ENCODE data around the gene YIF1B. TPM values are rescaled to one million over a fixed set of nuclear protein-coding genes. Genes with fewer than 3 reads are reported as not detected.

The YIF1B gene, protein sequence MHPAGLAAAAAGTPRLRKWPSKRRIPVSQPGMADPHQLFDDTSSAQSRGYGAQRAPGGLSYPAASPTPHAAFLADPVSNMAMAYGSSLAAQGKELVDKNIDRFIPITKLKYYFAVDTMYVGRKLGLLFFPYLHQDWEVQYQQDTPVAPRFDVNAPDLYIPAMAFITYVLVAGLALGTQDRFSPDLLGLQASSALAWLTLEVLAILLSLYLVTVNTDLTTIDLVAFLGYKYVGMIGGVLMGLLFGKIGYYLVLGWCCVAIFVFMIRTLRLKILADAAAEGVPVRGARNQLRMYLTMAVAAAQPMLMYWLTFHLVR
- total RNA-seq (2022; extraction: Qiagen RNA extraction), result 99.8 to 131 TPM (median 129 TPM) in 5 replicates

DNA sequence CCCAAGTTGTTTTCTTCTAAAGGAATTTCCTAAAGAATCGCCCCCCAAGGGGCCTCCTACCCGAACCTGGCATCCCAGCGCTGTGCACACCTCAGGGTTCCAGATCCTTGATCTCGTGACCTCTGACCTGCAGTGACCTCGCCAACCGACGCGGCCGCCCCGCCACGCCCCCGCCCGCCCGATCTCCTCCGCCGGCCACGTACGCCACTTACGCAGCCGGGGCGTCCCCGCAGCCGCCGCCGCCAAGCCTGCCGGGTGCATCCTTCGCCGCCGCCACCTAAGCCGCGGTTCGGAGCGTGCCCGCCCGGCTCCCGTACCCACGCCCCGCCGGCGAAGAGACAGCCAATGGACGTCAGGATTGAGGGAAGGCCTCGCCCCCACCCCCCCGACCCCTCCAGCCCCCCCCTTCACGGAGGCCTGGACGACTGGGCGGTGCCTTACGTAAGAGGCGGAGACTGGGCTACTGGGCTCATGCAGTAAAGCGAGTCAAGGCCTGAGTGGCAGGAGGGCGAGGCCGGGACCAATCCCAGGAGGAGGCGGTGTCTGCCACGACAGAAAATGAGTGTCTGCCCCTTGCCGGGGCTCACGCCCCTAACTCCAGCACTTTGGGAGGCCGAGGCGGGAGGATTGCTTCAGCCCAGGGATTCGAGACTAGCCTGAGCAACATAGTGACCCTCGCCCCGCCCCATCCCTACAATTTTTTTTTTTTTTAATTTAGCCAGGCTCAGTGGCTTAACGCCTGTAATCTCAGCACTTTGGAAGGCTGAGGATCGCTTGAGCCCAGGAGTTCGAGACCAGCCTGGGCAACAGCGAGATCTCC, at the start of gene YIF1B:
Gene YIF1B, minus strand, starts transcription at position 291 of the 820 bp plus-strand sequence. Its CDS starts 30 bp downstream, at position 261.

DNA sequence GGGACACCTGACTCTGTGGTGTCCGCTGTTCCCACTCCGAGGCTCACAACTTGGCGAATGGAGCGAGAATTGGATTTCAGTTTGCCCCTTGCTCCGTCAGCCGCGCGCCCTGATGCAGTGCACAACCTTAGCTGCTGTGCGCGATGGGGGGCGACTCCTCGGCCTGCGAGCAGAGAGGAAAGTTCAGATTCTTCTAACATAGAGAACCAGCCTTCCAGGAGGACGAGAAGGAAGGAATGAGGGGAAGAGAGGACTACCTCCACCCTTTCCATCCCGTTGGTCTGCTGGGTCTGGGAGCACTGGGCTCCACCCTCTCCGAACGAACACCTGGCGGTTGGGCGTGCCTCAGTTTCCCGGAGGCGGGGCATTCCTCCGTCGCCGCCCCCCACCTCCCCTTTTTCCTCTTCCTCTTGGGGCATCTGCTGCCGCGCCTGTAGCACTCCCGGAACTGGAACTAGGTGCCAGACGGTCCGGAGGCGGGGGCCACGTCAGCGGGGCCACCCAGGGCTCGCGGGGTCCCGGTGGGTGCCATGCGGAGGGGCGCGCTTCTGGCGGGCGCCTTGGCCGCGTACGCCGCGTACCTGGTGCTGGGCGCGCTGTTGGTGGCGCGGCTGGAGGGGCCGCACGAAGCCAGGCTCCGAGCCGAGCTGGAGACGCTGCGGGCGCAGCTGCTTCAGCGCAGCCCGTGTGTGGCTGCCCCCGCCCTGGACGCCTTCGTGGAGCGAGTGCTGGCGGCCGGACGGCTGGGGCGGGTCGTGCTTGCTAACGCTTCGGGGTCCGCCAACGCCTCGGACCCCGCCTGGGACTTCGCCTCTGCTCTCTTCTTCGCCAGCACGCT, 3.9 kb upstream of the YIF1B start, which contains the start of gene KCNK6:
Gene KCNK6, plus strand, starts transcription at position 425 of the 838 bp plus-strand sequence. Its CDS starts 106 bp downstream, at position 531.

DNA sequence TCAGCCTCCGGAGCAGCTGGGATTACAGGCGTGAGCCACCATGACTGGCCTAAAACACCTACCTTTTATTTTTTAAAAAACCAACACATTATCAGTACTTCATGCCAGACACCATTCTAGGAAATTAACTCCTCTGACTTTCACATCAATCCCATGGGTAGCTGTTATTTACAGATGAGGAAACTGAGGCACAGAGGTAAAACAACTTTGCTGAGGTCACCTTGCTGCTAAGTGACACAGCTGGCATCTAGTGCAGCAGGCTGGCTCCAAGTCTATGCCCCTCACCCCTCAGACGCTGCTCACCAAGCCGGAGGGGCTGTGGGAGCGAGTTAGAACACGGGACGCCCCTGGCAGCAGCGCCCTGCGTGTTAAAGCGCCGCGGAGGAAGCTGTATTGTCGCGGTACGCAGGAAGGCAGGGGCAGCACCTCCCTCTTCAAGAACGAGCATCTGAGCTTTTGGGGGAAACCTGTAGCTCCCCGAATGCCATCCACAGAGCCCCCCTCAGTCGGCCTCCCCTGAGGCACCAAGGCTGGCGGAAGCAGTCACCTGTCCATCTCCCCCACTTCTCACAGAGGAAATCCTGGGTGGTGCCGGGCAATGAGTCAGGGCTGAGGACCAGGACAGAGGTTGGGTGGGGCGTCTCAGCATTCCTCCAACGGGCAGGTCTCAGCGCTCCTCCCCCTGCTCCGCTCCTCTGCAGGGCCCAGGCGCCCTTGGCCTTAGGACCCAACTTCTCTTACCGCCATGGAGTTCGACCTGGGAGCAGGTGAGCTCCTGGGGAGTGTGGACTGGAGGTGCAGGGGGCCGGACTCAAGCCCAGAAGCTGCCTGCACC, 12.0 kb downstream of the YIF1B start, which contains the start of gene C19orf33:
Gene C19orf33, plus strand, starts transcription at position 735 of the 835 bp plus-strand sequence. Its CDS starts 11 bp downstream, at position 746.

DNA sequence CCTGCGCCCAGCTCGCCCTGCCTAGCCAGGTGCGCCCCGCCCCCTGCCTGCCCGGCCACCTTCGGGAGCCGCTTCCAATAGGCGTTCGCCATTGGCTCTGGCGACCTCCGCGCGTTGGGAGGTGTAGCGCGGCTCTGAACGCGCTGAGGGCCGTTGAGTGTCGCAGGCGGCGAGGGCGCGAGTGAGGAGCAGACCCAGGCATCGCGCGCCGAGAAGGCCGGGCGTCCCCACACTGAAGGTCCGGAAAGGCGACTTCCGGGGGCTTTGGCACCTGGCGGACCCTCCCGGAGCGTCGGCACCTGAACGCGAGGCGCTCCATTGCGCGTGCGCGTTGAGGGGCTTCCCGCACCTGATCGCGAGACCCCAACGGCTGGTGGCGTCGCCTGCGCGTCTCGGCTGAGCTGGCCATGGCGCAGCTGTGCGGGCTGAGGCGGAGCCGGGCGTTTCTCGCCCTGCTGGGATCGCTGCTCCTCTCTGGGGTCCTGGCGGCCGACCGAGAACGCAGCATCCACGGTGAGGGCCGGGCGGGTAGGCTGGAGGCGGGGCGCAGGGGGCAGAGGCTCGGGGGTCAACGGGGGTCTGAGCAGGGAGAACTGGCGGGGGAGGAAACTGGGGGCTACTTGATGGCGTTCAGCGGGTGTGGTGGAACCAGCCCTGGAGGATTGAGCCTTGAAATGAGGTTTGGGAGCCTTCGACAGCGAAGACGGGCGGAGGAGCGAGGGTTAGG, 51.1 kb downstream of the YIF1B start, which contains the start of gene SPINT2:
Gene SPINT2, plus strand, starts transcription at position 88 of the 727 bp plus-strand sequence. Its CDS starts 320 bp downstream, at position 408.

Other genes starting within 250 kb of the YIF1B start
- 4.2 to 5.0 TPM (median 4.6 TPM) in 5 replicates for gene DPF1, start 91.7 kb downstream of the YIF1B start, total RNA-seq (2022; extraction: Qiagen RNA extraction)
- gene PPP1R14A, start 59.6 kb downstream of the YIF1B start, total RNA-seq (2022; extraction: Qiagen RNA extraction), result 58.9 to 102 TPM (median 91.8 TPM) in 5 replicates
- gene SPINT2, start 51.4 kb downstream of the YIF1B start, total RNA-seq (2022; extraction: Qiagen RNA extraction), result 237 to 348 TPM (median 322 TPM) in 5 replicates
- 524 to 789 TPM (median 709 TPM) in 5 replicates for gene C19orf33, start 11.7 kb downstream of the YIF1B start, total RNA-seq (2022; extraction: Qiagen RNA extraction)
- 3.4 to 4.7 TPM (median 4.6 TPM) in 5 replicates for gene KCNK6, start 3.9 kb upstream of the YIF1B start, total RNA-seq (2022; extraction: Qiagen RNA extraction)
- gene CATSPERG, start 19.9 kb upstream of the YIF1B start, total RNA-seq (2022; extraction: Qiagen RNA extraction), result 0.99 to 1.7 TPM (median 1.1 TPM) in 5 replicates
- gene PSMD8, start 58.6 kb upstream of the YIF1B start, total RNA-seq (2022; extraction: Qiagen RNA extraction), result 451 to 530 TPM (median 488 TPM) in 5 replicates
- 0.08 to 0.47 TPM (median 0.29 TPM) in 5 replicates for gene GGN, start 72.1 kb upstream of the YIF1B start, total RNA-seq (2022; extraction: Qiagen RNA extraction)
- 1.7 to 2.7 TPM (median 2.5 TPM) in 5 replicates for gene SPRED3, start 72.8 kb upstream of the YIF1B start, total RNA-seq (2022; extraction: Qiagen RNA extraction)
- gene FAM98C, start 87.1 kb upstream of the YIF1B start, total RNA-seq (2022; extraction: Qiagen RNA extraction), result 16.9 to 27.2 TPM (median 24.5 TPM) in 5 replicates
- gene RASGRP4, start 110.3 kb upstream of the YIF1B start, total RNA-seq (2022; extraction: Qiagen RNA extraction), result 0.05 to 0.06 TPM in 2 of 5 replicates, not detected in the others
- gene RYR1, start 117.7 kb upstream of the YIF1B start, total RNA-seq (2022; extraction: Qiagen RNA extraction), result 5.2 to 6.8 TPM (median 6.4 TPM) in 5 replicates